Measurements from ENCODE around the gene STXBP1.

STXBP1 gene

GRCh38 chr9:127739614-127740330 lies 127.7 kb downstream of the STXBP1 start:
- no peak for DNase-seq

DNA sequence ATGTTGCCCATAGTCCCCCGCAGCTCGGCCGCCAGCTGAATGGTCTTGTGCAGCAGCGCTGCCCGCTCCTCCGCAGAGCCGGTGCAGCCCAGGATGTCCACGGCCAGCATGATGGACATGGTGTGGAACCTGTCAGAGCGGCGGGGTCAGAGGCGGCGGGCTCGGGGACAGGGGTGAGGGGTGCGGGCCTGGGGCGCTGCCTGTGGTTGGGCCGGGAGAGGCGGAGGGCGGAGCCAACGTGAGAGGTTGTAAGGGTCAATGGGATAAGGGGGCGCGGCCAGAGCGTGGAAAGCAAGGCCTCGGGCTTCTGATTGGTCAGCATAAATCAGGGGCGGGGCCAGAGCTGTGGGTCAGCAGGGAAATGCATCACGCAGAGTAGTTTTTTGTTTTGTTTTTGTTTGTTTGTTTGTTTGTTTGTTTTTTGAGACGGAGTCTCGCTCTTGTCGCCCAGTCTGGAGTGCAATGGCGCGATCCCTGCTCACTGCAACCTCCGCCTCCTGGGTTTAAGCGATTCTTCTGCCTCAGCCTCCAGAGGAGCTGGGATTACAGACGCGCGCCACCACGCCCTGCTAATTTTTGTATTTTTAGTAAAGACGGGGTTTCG lies 129.9 kb downstream of the STXBP1 start:
- DNase-seq = no peak

All from activated CD4-positive, CD25-positive, alpha-beta regulatory T cell treated with anti-CD3 and anti-CD28 coated beads, Interleukin-2, amount 50 U/mL, for 72 hours (primary cell).